ENCODE data around the gene ENOX2. TPM values are rescaled to one million over a fixed set of nuclear protein-coding genes. Genes with fewer than 3 reads are reported as not detected.

Gene ENOX2
- total and polyA plus RNA-seq, 2 donors (not counting 1 experiment from before 2014, with no cell fraction given), result 7.6 to 12.9 TPM

- DNase-seq (ENCODE audit: low read depth in 2 of 2), result no peak
- Histone ChIP-seq H3K4me3 (replicated peaks in 1 of 4; ENCODE audit: control extremely low read depth in 1 of 4, insufficient read depth in 1 of 4, low read depth in 3 of 4, low read length in 4 of 4) (no peak overlapping the region), H4K20me1 (ENCODE audit: control insufficient read depth, extremely low read depth, insufficient read depth, low read length) (no peaks in the 10 kb centered on the region), H3K9me3 (ENCODE audit: control insufficient read depth, insufficient read depth, low read depth, low read length) (no peaks in the 10 kb centered on the region), H3K9ac (ENCODE audit: insufficient read depth, low read length) (no peak overlapping the region), H3K36me3 (ENCODE audit: control insufficient read depth, insufficient read depth, low read length) (no peaks in the 10 kb centered on the region), H3K27me3 (ENCODE audit: control insufficient read depth, insufficient read depth, low read length) (no peaks in the 10 kb centered on the region), H3K4me2 (ENCODE audit: extremely low read depth, insufficient read depth, low read length) (no peak overlapping the region), H3K4me1 (ENCODE audit: control insufficient read depth, extremely low read depth, insufficient read depth, low read length) (no peaks in the 10 kb centered on the region), H3K27ac (ENCODE audit: insufficient read depth, low read length) (no peak overlapping the region), H3K79me2 (ENCODE audit: control insufficient read depth, insufficient read depth, low read length) (no peaks in the 10 kb centered on the region), H2AFZ (ENCODE audit: low read length) (no peak overlapping the region)
- TF ChIP-seq EZH2 (IDR thresholded peaks at IDR 0.05; ENCODE audit: low read length, missing control alignments) (no peak), CTCF (conservative IDR thresholded peaks at IDR 0.05 in 1 of 2, IDR thresholded peaks at IDR 0.05 in 1 of 2; ENCODE audit: low read depth in 1 of 2, low read length in 2 of 2) (no peak)
Measured at GRCh38 chrX:130718137-130718536, 184.9 kb downstream of the ENOX2 start.

- H3K36me3 ChIP-seq (ENCODE audit: control insufficient read depth, insufficient read depth, low read length), result no peaks in the 10 kb centered on the region
- H4K20me1 ChIP-seq (ENCODE audit: control insufficient read depth, extremely low read depth, insufficient read depth, low read length), result no peaks in the 10 kb centered on the region
- no peaks in the 10 kb centered on the region for H3K27me3 ChIP-seq (ENCODE audit: control insufficient read depth, insufficient read depth, low read length)
- H2AFZ ChIP-seq (ENCODE audit: low read length), result no peak overlapping the region
- TF ChIP-seq CTCF (conservative IDR thresholded peaks at IDR 0.05 in 1 of 2, IDR thresholded peaks at IDR 0.05 in 1 of 2; ENCODE audit: low read depth in 1 of 2, low read length in 2 of 2), result no peak
- TF ChIP-seq EZH2 (IDR thresholded peaks at IDR 0.05; ENCODE audit: low read length, missing control alignments), result no peak
- no peaks in the 10 kb centered on the region for H3K4me1 ChIP-seq (ENCODE audit: control insufficient read depth, extremely low read depth, insufficient read depth, low read length)
- no peaks in the 10 kb centered on the region for H3K9me3 ChIP-seq (ENCODE audit: control insufficient read depth, insufficient read depth, low read depth, low read length)
- H3K27ac ChIP-seq (ENCODE audit: insufficient read depth, low read length), result no peak overlapping the region
- no peaks in the 10 kb centered on the region for H3K79me2 ChIP-seq (ENCODE audit: control insufficient read depth, insufficient read depth, low read length)
- DNase-seq (ENCODE audit: low read depth in 2 of 2), result peak in 1 of 2 donors; percentile 42
- H3K9ac ChIP-seq (ENCODE audit: insufficient read depth, low read length), result no peak overlapping the region
- no peak overlapping the region for H3K4me3 ChIP-seq (replicated peaks in 1 of 4; ENCODE audit: control extremely low read depth in 1 of 4, insufficient read depth in 1 of 4, low read depth in 3 of 4, low read length in 4 of 4)
- no peak overlapping the region for H3K4me2 ChIP-seq (ENCODE audit: extremely low read depth, insufficient read depth, low read length)
Measured at GRCh38 chrX:130716781-130717413, 186.1 kb downstream of the ENOX2 start.

DNA sequence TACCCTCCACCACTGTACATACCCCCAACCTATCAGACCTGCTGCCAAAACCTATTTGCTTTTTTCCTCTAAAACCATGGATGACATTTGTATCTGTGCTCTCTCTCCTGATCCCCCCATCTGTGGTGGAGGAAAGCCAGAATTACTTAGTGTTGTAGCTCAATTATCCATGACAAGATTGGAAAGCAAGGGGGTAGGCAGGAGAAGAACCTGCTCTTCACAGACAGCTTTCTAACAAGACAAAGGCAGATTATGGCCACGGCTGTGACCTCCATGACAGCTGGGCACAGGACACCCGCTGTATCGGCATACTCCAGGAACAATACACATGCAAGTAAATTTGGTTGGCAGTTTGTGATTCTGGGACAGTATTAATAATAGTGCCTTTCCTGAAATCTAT, 186.7 kb downstream of the ENOX2 start:
- no peaks in the 10 kb centered on the region for H3K27me3 ChIP-seq (ENCODE audit: control insufficient read depth, insufficient read depth, low read length)
- no peak overlapping the region for H3K4me3 ChIP-seq (replicated peaks in 1 of 4; ENCODE audit: control extremely low read depth in 1 of 4, insufficient read depth in 1 of 4, low read depth in 3 of 4, low read length in 4 of 4)
- no peak overlapping the region for H3K9ac ChIP-seq (ENCODE audit: insufficient read depth, low read length)
- H3K36me3 ChIP-seq (ENCODE audit: control insufficient read depth, insufficient read depth, low read length), result no peaks in the 10 kb centered on the region
- TF ChIP-seq CTCF (conservative IDR thresholded peaks at IDR 0.05 in 1 of 2, IDR thresholded peaks at IDR 0.05 in 1 of 2; ENCODE audit: low read depth in 1 of 2, low read length in 2 of 2) (no peak), EZH2 (IDR thresholded peaks at IDR 0.05; ENCODE audit: low read length, missing control alignments) (no peak)
- no peaks in the 10 kb centered on the region for H4K20me1 ChIP-seq (ENCODE audit: control insufficient read depth, extremely low read depth, insufficient read depth, low read length)
- no peak overlapping the region for H3K4me2 ChIP-seq (ENCODE audit: extremely low read depth, insufficient read depth, low read length)
- no peaks in the 10 kb centered on the region for H3K4me1 ChIP-seq (ENCODE audit: control insufficient read depth, extremely low read depth, insufficient read depth, low read length)
- H3K79me2 ChIP-seq (ENCODE audit: control insufficient read depth, insufficient read depth, low read length), result no peaks in the 10 kb centered on the region
- H3K27ac ChIP-seq (ENCODE audit: insufficient read depth, low read length), result no peak overlapping the region
- no peak for DNase-seq (ENCODE audit: low read depth in 2 of 2)
- H3K9me3 ChIP-seq (ENCODE audit: control insufficient read depth, insufficient read depth, low read depth, low read length), result no peaks in the 10 kb centered on the region
- H2AFZ ChIP-seq (ENCODE audit: low read length), result no peak overlapping the region

All from fibroblast of lung (primary cell).